AG10803 (cell line): ENCODE data around the gene IGDCC3.

Experiments used
- DNase-seq: peaks from one replicate; pipeline ENCODE4 v3.0.0; 2010; ENCODE audit warnings: low read depth
- H3K4me3 ChIP-seq: 2 replicates; pipeline ENCODE4 v1.5.1; 2011; ENCODE audit warnings: mild to moderate bottlenecking, low read length, control low read depth
- TF ChIP-seq, protein P1 (sequence below): conservative IDR thresholded peaks from 2 replicates; pipeline ENCODE4 v1.5.1; 2011; ENCODE audit warnings: mild to moderate bottlenecking, low read length, control low read depth, inconsistent platforms

Gene IGDCC3

DNA sequence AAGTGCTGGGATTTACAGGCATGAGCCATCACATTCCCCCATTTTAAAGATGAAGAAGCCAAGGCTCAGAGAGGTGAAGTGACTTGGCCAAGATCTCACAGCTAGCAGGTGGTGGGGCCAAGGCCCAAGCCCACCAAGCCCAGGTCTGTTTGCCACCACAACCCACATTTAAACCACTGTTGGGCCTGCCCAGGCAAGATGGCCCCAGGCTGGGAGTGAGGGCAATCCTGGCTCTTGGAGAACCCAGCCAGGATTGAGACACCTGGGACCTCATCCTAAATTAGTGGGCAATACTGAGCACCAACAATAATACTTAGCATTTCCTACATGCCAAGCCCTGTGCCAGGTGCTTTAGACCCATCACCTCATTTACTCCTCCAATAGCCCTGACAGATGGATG is 6.9 kb downstream of the IGDCC3 start:
- DNase-seq, result no peak
- H3K4me3 ChIP-seq, result no peak overlapping the region
- TF ChIP-seq, protein P1, sequence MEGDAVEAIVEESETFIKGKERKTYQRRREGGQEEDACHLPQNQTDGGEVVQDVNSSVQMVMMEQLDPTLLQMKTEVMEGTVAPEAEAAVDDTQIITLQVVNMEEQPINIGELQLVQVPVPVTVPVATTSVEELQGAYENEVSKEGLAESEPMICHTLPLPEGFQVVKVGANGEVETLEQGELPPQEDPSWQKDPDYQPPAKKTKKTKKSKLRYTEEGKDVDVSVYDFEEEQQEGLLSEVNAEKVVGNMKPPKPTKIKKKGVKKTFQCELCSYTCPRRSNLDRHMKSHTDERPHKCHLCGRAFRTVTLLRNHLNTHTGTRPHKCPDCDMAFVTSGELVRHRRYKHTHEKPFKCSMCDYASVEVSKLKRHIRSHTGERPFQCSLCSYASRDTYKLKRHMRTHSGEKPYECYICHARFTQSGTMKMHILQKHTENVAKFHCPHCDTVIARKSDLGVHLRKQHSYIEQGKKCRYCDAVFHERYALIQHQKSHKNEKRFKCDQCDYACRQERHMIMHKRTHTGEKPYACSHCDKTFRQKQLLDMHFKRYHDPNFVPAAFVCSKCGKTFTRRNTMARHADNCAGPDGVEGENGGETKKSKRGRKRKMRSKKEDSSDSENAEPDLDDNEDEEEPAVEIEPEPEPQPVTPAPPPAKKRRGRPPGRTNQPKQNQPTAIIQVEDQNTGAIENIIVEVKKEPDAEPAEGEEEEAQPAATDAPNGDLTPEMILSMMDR, result no peak

DNA sequence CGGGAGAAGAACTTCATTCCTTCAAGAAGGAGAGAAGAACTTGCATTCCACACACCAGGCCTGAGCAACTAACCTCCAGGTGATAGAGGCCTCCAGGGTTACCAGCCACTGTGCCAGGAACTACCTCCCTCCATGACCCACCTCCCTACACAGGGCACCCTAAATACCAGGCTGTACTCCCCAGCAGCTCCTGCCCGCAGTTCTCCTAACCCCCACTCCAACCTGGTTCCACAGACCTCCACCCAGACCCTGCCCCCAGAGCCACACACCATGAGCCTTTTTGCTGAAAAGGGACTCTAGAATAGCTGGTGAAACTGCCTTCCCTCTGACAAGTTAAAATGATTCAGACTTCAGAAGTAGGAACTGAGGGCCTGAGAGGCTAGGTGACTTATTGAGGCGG is 8.2 kb downstream of the IGDCC3 start:
- DNase-seq, result no peak
- H3K4me3 ChIP-seq, result no peak overlapping the region
- TF ChIP-seq, protein P1, result no peak

DNA sequence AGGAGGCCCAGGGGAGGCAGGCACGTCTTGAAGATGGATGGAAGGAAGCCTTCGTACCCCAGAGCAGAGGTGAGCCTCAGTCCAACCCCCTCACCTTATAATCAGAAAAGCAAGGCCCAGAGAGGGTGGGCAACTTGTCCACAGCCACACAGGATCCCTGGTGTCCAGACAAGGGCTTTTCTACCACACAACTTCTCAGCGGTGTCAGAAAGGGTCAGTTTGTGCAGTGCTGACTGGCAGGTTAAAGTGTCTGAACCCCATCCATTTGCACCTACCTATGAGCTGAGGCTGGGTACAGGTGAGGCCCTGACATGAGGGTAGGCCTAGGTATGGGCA is 8.6 kb downstream of the IGDCC3 start:
- TF ChIP-seq, protein P1, result no peak
- no peak for DNase-seq
- H3K4me3 ChIP-seq, result no peak overlapping the region

DNA sequence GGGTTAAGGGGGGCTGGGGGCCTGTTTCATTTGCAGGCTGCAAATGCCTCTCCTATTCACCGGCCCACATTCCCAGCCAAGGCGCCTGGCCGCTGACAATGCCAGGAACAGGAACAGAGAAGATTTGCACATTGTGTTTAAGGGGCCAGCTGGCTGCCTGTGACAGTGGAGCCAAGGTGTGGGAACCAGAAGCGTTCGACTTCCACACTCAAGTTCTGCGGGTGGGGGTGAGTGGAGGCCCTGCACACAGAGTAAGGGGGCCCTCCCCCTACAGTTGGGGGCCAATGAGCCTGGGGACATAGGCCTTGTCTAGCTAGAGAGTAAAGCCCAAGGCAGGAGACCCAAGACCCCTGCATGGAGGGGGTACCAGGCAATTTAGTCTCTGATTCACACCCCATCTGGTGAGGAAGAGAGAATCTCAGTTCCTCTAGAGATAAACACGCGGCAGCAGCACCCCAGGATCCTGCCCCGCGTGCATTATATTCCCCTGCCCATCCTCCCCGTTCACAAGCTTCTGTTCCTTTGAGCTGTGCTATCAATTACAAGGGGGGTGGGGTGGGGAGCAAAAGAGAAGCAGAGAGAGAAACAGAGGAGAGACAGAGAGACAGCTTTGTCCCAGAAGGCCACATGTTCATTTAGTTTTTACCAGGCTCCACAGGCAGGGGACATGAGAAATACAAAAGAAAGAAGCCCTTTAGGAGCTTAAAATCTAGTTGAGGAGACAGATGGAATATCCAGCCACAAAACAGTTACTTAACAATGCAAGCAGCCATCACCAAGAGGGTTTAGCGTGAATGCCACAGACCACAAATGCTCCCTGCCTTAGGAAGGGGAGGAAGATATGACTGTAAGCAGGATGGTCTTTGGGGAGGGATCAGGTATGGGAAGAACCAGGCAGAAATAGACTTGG is 9.2 kb downstream of the IGDCC3 start:
- no peak overlapping the region for H3K4me3 ChIP-seq
- no peak for DNase-seq
- TF ChIP-seq, protein P1, result no peak

DNA sequence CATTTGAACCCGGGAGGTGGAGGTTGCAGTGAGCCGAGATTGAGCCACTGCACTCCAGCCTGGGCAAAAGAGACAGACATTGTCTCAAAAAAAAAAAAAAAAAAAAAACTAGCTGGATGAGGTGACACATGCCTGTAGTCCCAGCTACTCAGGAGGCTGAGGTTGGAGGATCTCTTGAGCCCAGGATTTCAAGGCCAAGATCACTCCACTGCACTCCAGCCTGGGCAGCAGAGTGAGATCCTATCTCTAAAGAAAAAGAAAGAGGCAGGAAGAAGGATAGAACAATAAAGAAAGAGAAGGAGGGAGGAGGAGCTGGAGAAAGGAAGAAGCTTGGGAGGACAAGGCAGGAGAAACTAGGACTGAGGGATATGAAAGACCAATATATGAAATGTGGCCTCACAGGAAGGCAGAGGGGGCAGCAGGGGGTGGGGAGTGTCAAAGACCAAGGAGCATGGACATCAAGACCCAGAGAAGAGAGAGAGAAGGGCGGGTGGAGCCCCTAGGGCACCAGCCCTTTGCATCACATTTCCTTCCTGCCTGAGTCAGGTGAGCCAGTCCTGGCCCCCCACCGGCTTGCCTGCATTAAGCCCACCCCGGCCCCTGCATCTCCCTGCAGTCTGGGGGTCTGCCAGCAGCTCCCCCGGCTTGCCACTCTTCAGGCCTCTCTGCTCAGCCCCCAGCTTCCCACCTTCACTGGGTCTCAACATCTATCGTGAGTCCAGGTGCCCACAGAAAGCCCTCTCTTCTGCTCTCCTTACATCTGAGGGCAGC is 11.5 kb downstream of the IGDCC3 start:
- no peak for DNase-seq
- TF ChIP-seq, protein P1, result no peak
- no peak overlapping the region for H3K4me3 ChIP-seq

DNA sequence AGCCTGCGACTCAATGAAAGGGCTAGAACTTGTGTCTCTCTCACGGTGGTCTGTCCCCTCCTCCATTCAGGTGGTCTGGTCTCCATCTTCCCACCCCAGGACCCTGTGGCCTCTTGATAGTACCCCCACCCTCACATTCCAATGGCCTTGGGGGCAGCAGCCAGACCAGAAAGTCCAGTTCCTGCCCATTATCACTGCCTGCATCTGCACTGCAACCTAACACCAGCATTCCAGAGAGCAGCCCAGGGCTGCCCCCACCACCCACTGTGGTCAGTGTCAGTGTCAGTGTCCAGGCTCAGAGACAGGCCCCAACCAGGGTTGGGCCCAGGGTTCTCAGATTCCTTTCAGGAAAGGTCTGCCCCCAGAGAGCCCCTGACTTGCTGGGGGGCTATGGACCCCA is 12.6 kb downstream of the IGDCC3 start:
- TF ChIP-seq, protein P1, result no peak
- H3K4me3 ChIP-seq, result no peak overlapping the region
- no peak for DNase-seq
